ENCODE measurements around the gene EPC2.

The EPC2 gene

DNA sequence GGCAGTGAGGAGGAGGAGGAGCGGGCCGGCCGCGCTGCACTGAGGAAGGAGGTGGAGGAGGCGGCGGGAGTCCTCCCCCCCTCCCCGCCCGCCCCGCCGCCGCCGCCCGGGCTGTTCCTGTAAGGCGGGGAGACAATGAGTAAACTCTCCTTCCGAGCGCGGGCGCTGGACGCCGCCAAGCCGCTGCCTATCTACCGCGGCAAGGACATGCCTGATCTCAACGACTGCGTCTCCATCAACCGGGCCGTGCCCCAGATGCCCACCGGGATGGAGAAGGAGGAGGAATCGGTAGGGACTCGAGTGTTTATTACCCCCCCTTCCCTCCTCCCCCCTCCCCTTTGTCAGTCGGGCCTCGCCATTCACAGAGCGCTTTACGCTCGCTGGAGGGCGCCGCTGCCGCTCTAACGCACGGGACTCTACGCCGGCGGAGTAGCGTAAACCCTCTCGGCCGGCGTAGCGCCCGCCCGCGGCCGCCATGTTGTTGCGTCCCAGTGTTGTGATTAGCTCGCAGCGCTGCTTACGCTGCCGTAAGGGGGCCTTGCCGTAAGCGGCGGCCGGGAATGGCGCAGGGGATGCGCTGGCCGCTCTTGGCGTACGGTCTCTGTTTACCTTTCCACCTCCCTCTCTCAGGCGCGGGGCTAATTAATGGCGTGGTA, 460 bp downstream of the EPC2 start:
- no peaks in the 10 kb centered on the region for H3K36me3 ChIP-seq (ENCODE audit: control insufficient read depth in 2 of 2, insufficient read depth in 1 of 2, low read length in 2 of 2)
- H3K4me1 ChIP-seq (ENCODE audit: control insufficient read depth, insufficient read depth, low read length) = peaks cover 9% of the 10 kb centered on the region; the same call in 1 of the 2 replicates
- no peaks in the 10 kb centered on the region for H3K9me3 ChIP-seq (ENCODE audit: control insufficient read depth, insufficient read depth, low read depth, low read length)
- H3K4me3 ChIP-seq (ENCODE audit: low read depth, low read length) = peak overlapping the region; percentile 100
- ChIA-PET POLR2A (interaction anchor here (0.6 to 1.0 kb wide), 9 partner anchors 15 to 1022 kb away, joined by 3 to 8 read pairs (median 5); no protein-coding TSS in a partner anchor), CTCF (interaction anchor here (0.6 to 0.7 kb wide), 4 partner anchors 72 to 381 kb away, joined by 3 to 7 read pairs (median 3); no protein-coding TSS in a partner anchor)
- H3K27ac ChIP-seq (ENCODE audit: extremely low read depth, low read depth, low read length) = peak overlapping the region; percentile 81
- no peak for TF ChIP-seq ZNF791 (tag by site-specific recombination; IDR thresholded peaks at IDR 0.05)
- no peak for TF ChIP-seq ZNF548 (tag by site-specific recombination; IDR thresholded peaks at IDR 0.05)
- TF ChIP-seq, protein P1, sequence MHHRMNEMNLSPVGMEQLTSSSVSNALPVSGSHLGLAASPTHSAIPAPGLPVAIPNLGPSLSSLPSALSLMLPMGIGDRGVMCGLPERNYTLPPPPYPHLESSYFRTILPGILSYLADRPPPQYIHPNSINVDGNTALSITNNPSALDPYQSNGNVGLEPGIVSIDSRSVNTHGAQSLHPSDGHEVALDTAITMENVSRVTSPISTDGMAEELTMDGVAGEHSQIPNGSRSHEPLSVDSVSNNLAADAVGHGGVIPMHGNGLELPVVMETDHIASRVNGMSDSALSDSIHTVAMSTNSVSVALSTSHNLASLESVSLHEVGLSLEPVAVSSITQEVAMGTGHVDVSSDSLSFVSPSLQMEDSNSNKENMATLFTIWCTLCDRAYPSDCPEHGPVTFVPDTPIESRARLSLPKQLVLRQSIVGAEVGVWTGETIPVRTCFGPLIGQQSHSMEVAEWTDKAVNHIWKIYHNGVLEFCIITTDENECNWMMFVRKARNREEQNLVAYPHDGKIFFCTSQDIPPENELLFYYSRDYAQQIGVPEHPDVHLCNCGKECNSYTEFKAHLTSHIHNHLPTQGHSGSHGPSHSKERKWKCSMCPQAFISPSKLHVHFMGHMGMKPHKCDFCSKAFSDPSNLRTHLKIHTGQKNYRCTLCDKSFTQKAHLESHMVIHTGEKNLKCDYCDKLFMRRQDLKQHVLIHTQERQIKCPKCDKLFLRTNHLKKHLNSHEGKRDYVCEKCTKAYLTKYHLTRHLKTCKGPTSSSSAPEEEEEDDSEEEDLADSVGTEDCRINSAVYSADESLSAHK (tag by site-specific recombination; IDR thresholded peaks at IDR 0.05) = no peak
- no peak for TF ChIP-seq ZNF132 (tag by site-specific recombination; IDR thresholded peaks at IDR 0.05; ENCODE audit: borderline replicate concordance)
- TF ChIP-seq ZNF394 (tag by site-specific recombination; IDR thresholded peaks at IDR 0.05; ENCODE audit: borderline replicate concordance) = peak; percentile 41; the same call in 1 of the 2 replicates
- TF ChIP-seq ZNF510 (tag by site-specific recombination; IDR thresholded peaks at IDR 0.05; ENCODE audit: insufficient replicate concordance) = no peak
- TF ChIP-seq, protein P2, sequence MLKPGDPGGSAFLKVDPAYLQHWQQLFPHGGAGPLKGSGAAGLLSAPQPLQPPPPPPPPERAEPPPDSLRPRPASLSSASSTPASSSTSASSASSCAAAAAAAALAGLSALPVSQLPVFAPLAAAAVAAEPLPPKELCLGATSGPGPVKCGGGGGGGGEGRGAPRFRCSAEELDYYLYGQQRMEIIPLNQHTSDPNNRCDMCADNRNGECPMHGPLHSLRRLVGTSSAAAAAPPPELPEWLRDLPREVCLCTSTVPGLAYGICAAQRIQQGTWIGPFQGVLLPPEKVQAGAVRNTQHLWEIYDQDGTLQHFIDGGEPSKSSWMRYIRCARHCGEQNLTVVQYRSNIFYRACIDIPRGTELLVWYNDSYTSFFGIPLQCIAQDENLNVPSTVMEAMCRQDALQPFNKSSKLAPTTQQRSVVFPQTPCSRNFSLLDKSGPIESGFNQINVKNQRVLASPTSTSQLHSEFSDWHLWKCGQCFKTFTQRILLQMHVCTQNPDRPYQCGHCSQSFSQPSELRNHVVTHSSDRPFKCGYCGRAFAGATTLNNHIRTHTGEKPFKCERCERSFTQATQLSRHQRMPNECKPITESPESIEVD (tag by site-specific recombination; IDR thresholded peaks at IDR 0.05) = no peak
- no peak for TF ChIP-seq OVOL3 (tag by site-specific recombination; IDR thresholded peaks at IDR 0.05)
- TF ChIP-seq ZEB2 (tag by site-specific recombination; IDR thresholded peaks at IDR 0.05) = peak; percentile 66
- TF ChIP-seq ZNF10 (tag by site-specific recombination; IDR thresholded peaks at IDR 0.05) = no peak
- peak; percentile 91 for TF ChIP-seq ZNF341 (tag by site-specific recombination; IDR thresholded peaks at IDR 0.05; ENCODE audit: low read depth)
- TF ChIP-seq, protein P3, sequence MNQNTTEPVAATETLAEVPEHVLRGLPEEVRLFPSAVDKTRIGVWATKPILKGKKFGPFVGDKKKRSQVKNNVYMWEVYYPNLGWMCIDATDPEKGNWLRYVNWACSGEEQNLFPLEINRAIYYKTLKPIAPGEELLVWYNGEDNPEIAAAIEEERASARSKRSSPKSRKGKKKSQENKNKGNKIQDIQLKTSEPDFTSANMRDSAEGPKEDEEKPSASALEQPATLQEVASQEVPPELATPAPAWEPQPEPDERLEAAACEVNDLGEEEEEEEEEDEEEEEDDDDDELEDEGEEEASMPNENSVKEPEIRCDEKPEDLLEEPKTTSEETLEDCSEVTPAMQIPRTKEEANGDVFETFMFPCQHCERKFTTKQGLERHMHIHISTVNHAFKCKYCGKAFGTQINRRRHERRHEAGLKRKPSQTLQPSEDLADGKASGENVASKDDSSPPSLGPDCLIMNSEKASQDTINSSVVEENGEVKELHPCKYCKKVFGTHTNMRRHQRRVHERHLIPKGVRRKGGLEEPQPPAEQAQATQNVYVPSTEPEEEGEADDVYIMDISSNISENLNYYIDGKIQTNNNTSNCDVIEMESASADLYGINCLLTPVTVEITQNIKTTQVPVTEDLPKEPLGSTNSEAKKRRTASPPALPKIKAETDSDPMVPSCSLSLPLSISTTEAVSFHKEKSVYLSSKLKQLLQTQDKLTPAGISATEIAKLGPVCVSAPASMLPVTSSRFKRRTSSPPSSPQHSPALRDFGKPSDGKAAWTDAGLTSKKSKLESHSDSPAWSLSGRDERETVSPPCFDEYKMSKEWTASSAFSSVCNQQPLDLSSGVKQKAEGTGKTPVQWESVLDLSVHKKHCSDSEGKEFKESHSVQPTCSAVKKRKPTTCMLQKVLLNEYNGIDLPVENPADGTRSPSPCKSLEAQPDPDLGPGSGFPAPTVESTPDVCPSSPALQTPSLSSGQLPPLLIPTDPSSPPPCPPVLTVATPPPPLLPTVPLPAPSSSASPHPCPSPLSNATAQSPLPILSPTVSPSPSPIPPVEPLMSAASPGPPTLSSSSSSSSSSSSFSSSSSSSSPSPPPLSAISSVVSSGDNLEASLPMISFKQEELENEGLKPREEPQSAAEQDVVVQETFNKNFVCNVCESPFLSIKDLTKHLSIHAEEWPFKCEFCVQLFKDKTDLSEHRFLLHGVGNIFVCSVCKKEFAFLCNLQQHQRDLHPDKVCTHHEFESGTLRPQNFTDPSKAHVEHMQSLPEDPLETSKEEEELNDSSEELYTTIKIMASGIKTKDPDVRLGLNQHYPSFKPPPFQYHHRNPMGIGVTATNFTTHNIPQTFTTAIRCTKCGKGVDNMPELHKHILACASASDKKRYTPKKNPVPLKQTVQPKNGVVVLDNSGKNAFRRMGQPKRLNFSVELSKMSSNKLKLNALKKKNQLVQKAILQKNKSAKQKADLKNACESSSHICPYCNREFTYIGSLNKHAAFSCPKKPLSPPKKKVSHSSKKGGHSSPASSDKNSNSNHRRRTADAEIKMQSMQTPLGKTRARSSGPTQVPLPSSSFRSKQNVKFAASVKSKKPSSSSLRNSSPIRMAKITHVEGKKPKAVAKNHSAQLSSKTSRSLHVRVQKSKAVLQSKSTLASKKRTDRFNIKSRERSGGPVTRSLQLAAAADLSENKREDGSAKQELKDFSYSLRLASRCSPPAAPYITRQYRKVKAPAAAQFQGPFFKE (tag by site-specific recombination; IDR thresholded peaks at IDR 0.05; ENCODE audit: borderline replicate concordance) = no peak
- TF ChIP-seq, protein P4, sequence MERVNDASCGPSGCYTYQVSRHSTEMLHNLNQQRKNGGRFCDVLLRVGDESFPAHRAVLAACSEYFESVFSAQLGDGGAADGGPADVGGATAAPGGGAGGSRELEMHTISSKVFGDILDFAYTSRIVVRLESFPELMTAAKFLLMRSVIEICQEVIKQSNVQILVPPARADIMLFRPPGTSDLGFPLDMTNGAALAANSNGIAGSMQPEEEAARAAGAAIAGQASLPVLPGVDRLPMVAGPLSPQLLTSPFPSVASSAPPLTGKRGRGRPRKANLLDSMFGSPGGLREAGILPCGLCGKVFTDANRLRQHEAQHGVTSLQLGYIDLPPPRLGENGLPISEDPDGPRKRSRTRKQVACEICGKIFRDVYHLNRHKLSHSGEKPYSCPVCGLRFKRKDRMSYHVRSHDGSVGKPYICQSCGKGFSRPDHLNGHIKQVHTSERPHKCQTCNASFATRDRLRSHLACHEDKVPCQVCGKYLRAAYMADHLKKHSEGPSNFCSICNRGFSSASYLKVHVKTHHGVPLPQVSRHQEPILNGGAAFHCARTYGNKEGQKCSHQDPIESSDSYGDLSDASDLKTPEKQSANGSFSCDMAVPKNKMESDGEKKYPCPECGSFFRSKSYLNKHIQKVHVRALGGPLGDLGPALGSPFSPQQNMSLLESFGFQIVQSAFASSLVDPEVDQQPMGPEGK (tag by site-specific recombination; IDR thresholded peaks at IDR 0.05) = peak; percentile 93
- TF ChIP-seq YY2 (tag by site-specific recombination; IDR thresholded peaks at IDR 0.05) = peak; percentile 70
- no peak for TF ChIP-seq SETDB1 (IDR thresholded peaks at IDR 0.05; ENCODE audit: insufficient read length, low read length)
- 0 out of 2 replicates have a peak, but pooled peaks have one; percentile 3 for TF ChIP-seq ZNF501 (tag by site-specific recombination; IDR thresholded peaks at IDR 0.05)
- TF ChIP-seq HOXC10 (CRISPR knock-in tag; IDR thresholded peaks at IDR 0.05) = no peak
- no peak for TF ChIP-seq ZNF114 (tag by site-specific recombination; IDR thresholded peaks at IDR 0.05)
- TF ChIP-seq ZNF555 (tag by site-specific recombination; conservative IDR thresholded peaks at IDR 0.05) = no peak
- TF ChIP-seq ZNF426 (tag by site-specific recombination; IDR thresholded peaks at IDR 0.05) = no peak
- TF ChIP-seq, protein P5, sequence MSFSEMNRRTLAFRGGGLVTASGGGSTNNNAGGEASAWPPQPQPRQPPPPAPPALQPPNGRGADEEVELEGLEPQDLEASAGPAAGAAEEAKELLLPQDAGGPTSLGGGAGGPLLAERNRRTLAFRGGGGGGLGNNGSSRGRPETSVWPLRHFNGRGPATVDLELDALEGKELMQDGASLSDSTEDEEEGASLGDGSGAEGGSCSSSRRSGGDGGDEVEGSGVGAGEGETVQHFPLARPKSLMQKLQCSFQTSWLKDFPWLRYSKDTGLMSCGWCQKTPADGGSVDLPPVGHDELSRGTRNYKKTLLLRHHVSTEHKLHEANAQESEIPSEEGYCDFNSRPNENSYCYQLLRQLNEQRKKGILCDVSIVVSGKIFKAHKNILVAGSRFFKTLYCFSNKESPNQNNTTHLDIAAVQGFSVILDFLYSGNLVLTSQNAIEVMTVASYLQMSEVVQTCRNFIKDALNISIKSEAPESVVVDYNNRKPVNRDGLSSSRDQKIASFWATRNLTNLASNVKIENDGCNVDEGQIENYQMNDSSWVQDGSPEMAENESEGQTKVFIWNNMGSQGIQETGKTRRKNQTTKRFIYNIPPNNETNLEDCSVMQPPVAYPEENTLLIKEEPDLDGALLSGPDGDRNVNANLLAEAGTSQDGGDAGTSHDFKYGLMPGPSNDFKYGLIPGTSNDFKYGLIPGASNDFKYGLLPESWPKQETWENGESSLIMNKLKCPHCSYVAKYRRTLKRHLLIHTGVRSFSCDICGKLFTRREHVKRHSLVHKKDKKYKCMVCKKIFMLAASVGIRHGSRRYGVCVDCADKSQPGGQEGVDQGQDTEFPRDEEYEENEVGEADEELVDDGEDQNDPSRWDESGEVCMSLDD (tag by site-specific recombination; IDR thresholded peaks at IDR 0.05) = no peak
- TF ChIP-seq YY1 (tag by site-specific recombination; IDR thresholded peaks at IDR 0.05) = peak; percentile 49

All from HEK293 (cell line).